ENCODE data around the gene DPY19L1.
A peak's percentile ranks its signal among the peaks of the same experiment; 100 is the strongest.

GRCh38 chr7:35036361-35037171, 719 bp downstream of the DPY19L1 start:
- TF ChIP-seq CTCF (IDR thresholded peaks at IDR 0.05) (peak in 1 of 6 experiments; percentile 7), POLR2A (IDR thresholded peaks at IDR 0.05) (no peak)

All from Peyer's patch (tissue), 4 donors.